Upper lobe of left lung (tissue), 6 donors: ENCODE measurements around the gene NOS1. TPM values are rescaled to one million over a fixed set of nuclear protein-coding genes. Genes with fewer than 3 reads are reported as not detected.

Experiments used
- ATAC-seq, 2 donors: fragments of 200-7000 bp; cut with Tn5 transposase; one replicate each; pipeline ENCODE4 v1.9.1; 2022; ENCODE audit warnings: mild to moderate bottlenecking in 2 of 2, moderate library complexity in 2 of 2; ENCODE audit not compliant: low FRiP score in 2 of 2
- DNase-seq, 2 donors: peaks; one replicate each; pipeline ENCODE4 v3.0.0-alpha.2; 2019 to 2020
- H3K27ac ChIP-seq, 4 donors: fragments of 200-600 bp; sonication (generic); one replicate each; pipeline ENCODE4 v1.5.1; 2016 to 2019
- H3K27me3 ChIP-seq, 4 donors: fragments of 200-600 bp; sonication (generic); one replicate each; pipeline ENCODE4 v1.5.1; 2017 to 2019
- H3K36me3 ChIP-seq, 4 donors: fragments of 200-600 bp; sonication (generic); one replicate each; pipeline ENCODE4 v1.5.1; 2016 to 2019
- H3K4me1 ChIP-seq, 4 donors: fragments of 200-600 bp; sonication (generic); one replicate each; pipeline ENCODE4 v1.5.1; 2018 to 2019
- H3K4me3 ChIP-seq, 4 donors: fragments of 200-600 bp; sonication (generic); one replicate each; pipeline ENCODE4 v1.5.1; 2017 to 2019; ENCODE audit warnings: mild to moderate bottlenecking in 2 of 4, moderate library complexity in 1 of 4
- H3K9me3 ChIP-seq, 4 donors: fragments of 200-600 bp; sonication (generic); one replicate each; pipeline ENCODE4 v1.5.1; 2018 to 2019
- CTCF ChIP-seq, 6 experiments: fragments of 450-650 bp in 4 of 6; fragments of 200-600 bp in 2 of 6; sonication (generic) in 2 of 6; IDR thresholded peaks; one replicate each; pipeline ENCODE4 v1.5.1; 2016 to 2019; ENCODE audit warnings: antibody characterized with exemption in 6 of 6
- EP300 ChIP-seq, 4 donors: sonication (generic); formaldehyde crosslinking; IDR thresholded peaks; one replicate each; pipeline ENCODE4 v1.5.1; 2017; ENCODE audit warnings: antibody characterized with exemption in 4 of 4, control low read depth in 2 of 4
- POLR2A ChIP-seq, 4 donors: fragments of 450-650 bp; IDR thresholded peaks; one replicate each; pipeline ENCODE4 v1.5.1; 2016 to 2017; ENCODE audit warnings: antibody characterized with exemption in 4 of 4, mild to moderate bottlenecking in 2 of 4
- POLR2AphosphoS5 ChIP-seq, 2 donors: sonication (generic); formaldehyde crosslinking; IDR thresholded peaks; one replicate each; pipeline ENCODE4 v1.5.1; 2017; ENCODE audit warnings: antibody characterized with exemption in 2 of 2
- WGBS, 2 donors: methylation state at CpG; one replicate each; pipeline ENCODE4 v1.1.5; 2017 to 2018; 5-methylcytosine and 5-hydroxymethylcytosine counted together
- total RNA-seq, 6 donors: library from RNA; depleted of rRNA in 4 of 6; stranded (reverse); fragments of >200 nt in 4 of 6; gene quantifications; one replicate each; pipeline versions ENCODE4 v1.1.0 to v1.2.1, GENCODE V29; 2016 to 2021
- donor health status: DM: no; HTN: no; CAD: no; lungs with moderate emphysema.
- donor health status: DM: no; HTN: yes; CAD: no; lungs with severe emphysema.

NOS1 gene
- total RNA-seq, 6 donors from 2014 or later: 0.39 to 4.4 (median 2.4) TPM

DNA sequence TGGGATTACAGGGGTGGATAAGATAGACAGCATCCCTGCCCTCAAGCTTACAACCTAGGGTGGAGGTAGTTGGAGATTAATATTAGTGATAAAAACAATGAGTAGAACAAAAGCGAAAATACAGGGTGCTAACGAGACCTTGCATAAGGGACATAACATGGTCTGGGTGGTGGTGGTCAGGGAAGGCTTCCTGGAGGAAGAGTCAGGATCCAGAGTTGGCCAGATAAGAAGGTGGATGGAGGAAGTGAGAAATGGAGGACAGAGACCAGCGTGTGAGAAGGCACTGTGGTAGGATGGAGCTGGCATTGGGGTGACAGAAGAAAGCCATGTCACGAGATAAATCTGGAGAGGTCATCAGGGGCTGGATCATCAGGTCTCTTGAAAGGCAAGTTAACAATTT lies 19.2 kb downstream of the NOS1 start:
- Histone ChIP-seq H3K9me3 (peaks cover 0 to 3% (median 0%) of the 10 kb centered on the region in 4 donors), H3K36me3 (no peaks in the 10 kb centered on the region), H3K27me3 (no peaks in the 10 kb centered on the region), H3K4me3 (no peak overlapping the region), H3K27ac (no peak overlapping the region), H3K4me1 (no peaks in the 10 kb centered on the region)
- TF ChIP-seq POLR2AphosphoS5 (IDR thresholded peaks at IDR 0.05): no peak
- no peak for TF ChIP-seq EP300 (IDR thresholded peaks at IDR 0.05)
- no peak for TF ChIP-seq CTCF (IDR thresholded peaks at IDR 0.05)
- TF ChIP-seq POLR2A (IDR thresholded peaks at IDR 0.05): no peak
- ATAC-seq (no peak), DNase-seq (no peak)
- 80 to 84% methylated on average over 4 of the region's 4 CpGs for WGBS, 2 donors

GRCh38 chr12:117339104-117339503 lies 22.3 kb downstream of the NOS1 start:
- no peak overlapping the region for H3K27ac ChIP-seq
- DNase-seq (no peak), ATAC-seq (no peak)
- TF ChIP-seq POLR2A (IDR thresholded peaks at IDR 0.05) (no peak), POLR2AphosphoS5 (IDR thresholded peaks at IDR 0.05) (no peak), EP300 (IDR thresholded peaks at IDR 0.05) (no peak), CTCF (IDR thresholded peaks at IDR 0.05) (no peak)
- WGBS, 2 donors: 39 to 56% methylated on average over 4 of the region's 4 CpGs
- peaks cover 0 to 9% (median 3%) of the 10 kb centered on the region in 4 donors for H3K4me1 ChIP-seq
- no peak overlapping the region for H3K4me3 ChIP-seq
- peaks cover 0 to 3% (median 0%) of the 10 kb centered on the region in 4 donors for H3K9me3 ChIP-seq
- H3K27me3 ChIP-seq: no peaks in the 10 kb centered on the region
- H3K36me3 ChIP-seq: no peaks in the 10 kb centered on the region

- DNase-seq (no peak), ATAC-seq (peak in 1 of 2 donors; percentile 17)
- H3K4me1 ChIP-seq: peaks cover 0 to 13% (median 4%) of the 10 kb centered on the region in 4 donors
- no peaks in the 10 kb centered on the region for H3K27me3 ChIP-seq
- no peak overlapping the region for H3K4me3 ChIP-seq
- H3K36me3 ChIP-seq: no peaks in the 10 kb centered on the region
- H3K9me3 ChIP-seq: no peaks in the 10 kb centered on the region
- 23 to 24% methylated on average over 15 to 21 of the region's 21 CpGs for WGBS, 2 donors
- TF ChIP-seq POLR2A (IDR thresholded peaks at IDR 0.05) (no peak), POLR2AphosphoS5 (IDR thresholded peaks at IDR 0.05) (peak in 1 of 2 donors; percentile 11)
- H3K27ac ChIP-seq: no peak overlapping the region
Observed at GRCh38 chr12:117334855-117335587, 26.4 kb downstream of the NOS1 start.

DNA sequence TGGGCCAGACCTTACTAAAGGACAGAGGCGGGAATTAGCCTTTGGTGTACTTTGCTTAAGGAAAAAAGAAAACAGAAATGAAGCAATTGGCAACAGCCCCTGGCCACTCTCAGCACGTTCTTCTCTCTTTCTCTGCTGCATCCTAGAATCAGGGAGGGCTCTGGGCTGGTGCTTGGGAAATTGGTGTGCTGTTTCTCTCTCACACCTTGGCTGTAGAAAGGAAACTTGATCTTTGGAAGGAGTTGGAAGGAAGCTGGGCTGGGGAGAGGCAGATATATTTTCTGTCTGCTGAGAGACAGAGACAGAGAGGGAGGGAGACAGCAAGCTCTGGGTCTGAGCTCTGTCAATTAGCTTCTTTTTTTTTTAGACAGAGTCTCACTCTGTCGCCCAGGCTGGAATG lies 27.4 kb downstream of the NOS1 start:
- Histone ChIP-seq H3K9me3 (no peaks in the 10 kb centered on the region), H3K4me1 (peaks cover 0 to 13% (median 4%) of the 10 kb centered on the region in 4 donors), H3K27me3 (no peaks in the 10 kb centered on the region), H3K27ac (no peak overlapping the region), H3K36me3 (no peaks in the 10 kb centered on the region), H3K4me3 (no peak overlapping the region)
- DNase-seq (no peak), ATAC-seq (no peak)
- 28 to 31% methylated on average over 3 of the region's 3 CpGs for WGBS, 2 donors
- TF ChIP-seq CTCF (IDR thresholded peaks at IDR 0.05): no peak
- no peak for TF ChIP-seq EP300 (IDR thresholded peaks at IDR 0.05)
- no peak for TF ChIP-seq POLR2AphosphoS5 (IDR thresholded peaks at IDR 0.05)
- TF ChIP-seq POLR2A (IDR thresholded peaks at IDR 0.05): no peak

DNA sequence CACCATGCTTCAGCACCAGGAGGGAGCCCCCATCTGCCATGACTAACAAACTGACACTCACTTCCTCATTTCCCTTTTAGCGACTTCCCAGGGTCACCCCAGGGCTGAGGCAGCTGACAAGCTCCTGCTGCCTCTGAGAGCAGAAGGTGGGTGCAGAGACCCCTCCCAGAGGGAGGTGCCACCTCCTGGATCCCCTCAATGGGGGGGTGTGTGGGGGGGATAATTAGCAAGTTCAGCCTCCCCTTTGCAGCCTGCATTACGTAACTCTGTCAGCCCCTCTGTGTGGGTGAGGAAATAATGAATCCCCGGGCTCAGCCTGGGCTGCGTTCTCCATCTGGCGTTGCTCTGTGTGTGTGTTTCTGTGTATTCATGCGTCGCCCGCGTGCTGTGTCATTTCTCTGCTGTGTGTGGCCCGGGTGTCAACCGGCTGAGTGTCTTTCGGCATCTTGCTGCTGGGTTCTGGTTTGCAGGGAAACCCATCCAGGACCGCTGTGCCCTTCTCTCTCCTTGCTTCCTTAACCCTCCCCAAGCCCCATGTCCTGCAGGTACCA lies 28.0 kb downstream of the NOS1 start:
- Histone ChIP-seq H3K4me3 (no peak overlapping the region), H3K4me1 (peaks cover 0 to 13% (median 4%) of the 10 kb centered on the region in 4 donors), H3K9me3 (no peaks in the 10 kb centered on the region), H3K27ac (no peak overlapping the region), H3K36me3 (no peaks in the 10 kb centered on the region), H3K27me3 (no peaks in the 10 kb centered on the region)
- 9 to 22% methylated on average over 11 to 13 of the region's 13 CpGs for WGBS, 2 donors
- DNase-seq (no peak), ATAC-seq (no peak)
- no peak for TF ChIP-seq CTCF (IDR thresholded peaks at IDR 0.05)
- no peak for TF ChIP-seq POLR2A (IDR thresholded peaks at IDR 0.05)
- TF ChIP-seq POLR2AphosphoS5 (IDR thresholded peaks at IDR 0.05): no peak
- no peak for TF ChIP-seq EP300 (IDR thresholded peaks at IDR 0.05)
